Activated CD4-positive, alpha-beta T cell treated with anti-CD3 and anti-CD28 coated beads, Interleukin-2, Interleukin-4, amounts not matched to agents 100 ng/mL and 50 ng/mL, durations not matched to agents 16 hours and 8 hours (primary cell): ENCODE data around the gene BBS2.

Experiments used
- DNase-seq: peaks from one replicate; pipeline ENCODE4 v3.0.0-alpha.2; 2020; ENCODE audit warnings: low spot score

The BBS2 gene

GRCh38 chr16:56475201-56475600 lies 44.6 kb downstream of the BBS2 start:
- no peak for DNase-seq

- DNase-seq, result no peak
Observed at GRCh38 chr16:56470666-56471065, 49.2 kb downstream of the BBS2 start.

GRCh38 chr16:56470232-56470631 lies 49.6 kb downstream of the BBS2 start:
- no peak for DNase-seq

- DNase-seq, result no peak
Observed at GRCh38 chr16:56469748-56470147, 50.1 kb downstream of the BBS2 start.

- DNase-seq, result no peak
Observed at GRCh38 chr16:56468800-56469199, 51.0 kb downstream of the BBS2 start.

GRCh38 chr16:56466344-56466743 lies 53.5 kb downstream of the BBS2 start:
- DNase-seq, result no peak

- DNase-seq, result no peak
Observed at GRCh38 chr16:56463153-56463552, 56.7 kb downstream of the BBS2 start.

- no peak for DNase-seq
Observed at GRCh38 chr16:56462064-56462796, 57.6 kb downstream of the BBS2 start.

GRCh38 chr16:56460101-56460500 lies 59.7 kb downstream of the BBS2 start:
- no peak for DNase-seq

GRCh38 chr16:56457927-56458470 lies 61.8 kb downstream of the BBS2 start:
- no peak for DNase-seq

- peak; percentile 22 for DNase-seq
Observed at GRCh38 chr16:56451753-56452689, 67.8 kb downstream of the BBS2 start.

- DNase-seq, result peak; percentile 97
Observed at GRCh38 chr16:56450986-56451752, 68.7 kb downstream of the BBS2 start, which contains the start of the genes NUDT21 and OGFOD1. TSS of gene NUDT21 (minus strand) at chr16:56451332. CDS start at chr16:56451202, 130 bp downstream. TSS of gene OGFOD1 (plus strand) at chr16:56451554. CDS start at chr16:56451613, 59 bp downstream.

- peak; percentile 47 for DNase-seq
Observed at GRCh38 chr16:56450275-56450985, 69.4 kb downstream of the BBS2 start.

GRCh38 chr16:56448005-56448404 lies 71.8 kb downstream of the BBS2 start:
- no peak for DNase-seq

- peak; percentile 40 for DNase-seq
Observed at GRCh38 chr16:56447286-56447685, 72.5 kb downstream of the BBS2 start.

- DNase-seq, result no peak
Observed at GRCh38 chr16:56438038-56438437, 81.8 kb downstream of the BBS2 start.

- no peak for DNase-seq
Observed at GRCh38 chr16:56436258-56436657, 83.6 kb downstream of the BBS2 start.
